Hepatocyte (in vitro differentiated cells): ENCODE measurements around the gene KLHL5.

ENCODE experiments used
- EZH2 ChIP-seq: fragments of 200-600 bp; sonication (generic); IDR thresholded peaks from 2 replicates; pipeline ENCODE4 v1.6.1; 2016; ENCODE audit warnings: antibody characterized with exemption, mild to moderate bottlenecking, borderline replicate concordance
- TF ChIP-seq, protein P1 (sequence below): fragments of 200-600 bp; sonication (generic); IDR thresholded peaks from 2 replicates; pipeline ENCODE4 v1.5.1; 2016; ENCODE audit warnings: antibody characterized with exemption, mild to moderate bottlenecking; ENCODE audit not compliant: poor library complexity

DNA sequence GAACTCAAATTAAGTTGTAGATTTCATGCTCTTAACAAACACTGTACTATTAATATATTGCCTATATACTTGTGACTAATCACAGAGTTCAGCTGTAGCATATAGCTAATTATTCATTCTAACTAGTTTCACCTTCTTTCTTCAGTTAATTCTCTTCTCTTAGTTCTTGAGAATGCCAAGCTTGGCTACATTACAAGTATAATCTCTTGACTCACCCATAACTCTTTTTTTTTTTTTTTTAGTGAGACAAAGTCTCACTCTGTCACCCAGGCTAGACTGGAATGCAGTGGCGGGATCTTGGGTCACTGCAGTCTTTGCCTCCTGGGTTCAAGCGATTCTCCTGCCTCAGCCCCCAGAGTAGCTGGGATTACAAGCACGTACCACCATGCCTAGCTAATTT is 5.4 kb downstream of the KLHL5 start:
- TF ChIP-seq, protein P1, sequence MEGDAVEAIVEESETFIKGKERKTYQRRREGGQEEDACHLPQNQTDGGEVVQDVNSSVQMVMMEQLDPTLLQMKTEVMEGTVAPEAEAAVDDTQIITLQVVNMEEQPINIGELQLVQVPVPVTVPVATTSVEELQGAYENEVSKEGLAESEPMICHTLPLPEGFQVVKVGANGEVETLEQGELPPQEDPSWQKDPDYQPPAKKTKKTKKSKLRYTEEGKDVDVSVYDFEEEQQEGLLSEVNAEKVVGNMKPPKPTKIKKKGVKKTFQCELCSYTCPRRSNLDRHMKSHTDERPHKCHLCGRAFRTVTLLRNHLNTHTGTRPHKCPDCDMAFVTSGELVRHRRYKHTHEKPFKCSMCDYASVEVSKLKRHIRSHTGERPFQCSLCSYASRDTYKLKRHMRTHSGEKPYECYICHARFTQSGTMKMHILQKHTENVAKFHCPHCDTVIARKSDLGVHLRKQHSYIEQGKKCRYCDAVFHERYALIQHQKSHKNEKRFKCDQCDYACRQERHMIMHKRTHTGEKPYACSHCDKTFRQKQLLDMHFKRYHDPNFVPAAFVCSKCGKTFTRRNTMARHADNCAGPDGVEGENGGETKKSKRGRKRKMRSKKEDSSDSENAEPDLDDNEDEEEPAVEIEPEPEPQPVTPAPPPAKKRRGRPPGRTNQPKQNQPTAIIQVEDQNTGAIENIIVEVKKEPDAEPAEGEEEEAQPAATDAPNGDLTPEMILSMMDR, result no peak
- TF ChIP-seq EZH2, result no peak
